HG03175 (cell line): ENCODE measurements around the gene TRIM21.
"Not testable (repeated sequence)": the region's sequence is repeated elsewhere in the genome, so short reads cannot be mapped to it uniquely, and the experiment has no call there.

Experiments
- ATAC-seq: cut with Tn5 transposase; IDR thresholded peaks from one replicate; pipeline ENCODE4 v1.9.1; 2021; ENCODE audit warnings: mild to moderate bottlenecking, moderate library complexity; ENCODE audit not compliant: unreplicated experiment

The TRIM21 gene

GRCh38 chr11:4393209-4393857 lies at the start of gene TRIM21:
Gene TRIM21, minus strand, starts transcription at chr11:4393702. Its CDS starts 3,293 bp downstream, at chr11:4390409.
- ATAC-seq, result peak; percentile 100

GRCh38 chr11:4441515-4441914 lies 48.0 kb upstream of the TRIM21 start:
- ATAC-seq, result no peak

GRCh38 chr11:4436411-4436810 lies 42.9 kb upstream of the TRIM21 start:
- no peak for ATAC-seq

GRCh38 chr11:4433856-4434255 lies 40.4 kb upstream of the TRIM21 start:
- no peak for ATAC-seq

- no peak for ATAC-seq
Observed at GRCh38 chr11:4430051-4430450, 36.5 kb upstream of the TRIM21 start.

GRCh38 chr11:4418403-4418802 lies 24.9 kb upstream of the TRIM21 start:
- ATAC-seq, result no peak

- ATAC-seq, result no peak
Observed at GRCh38 chr11:4416816-4417215, 23.3 kb upstream of the TRIM21 start.

- no peak for ATAC-seq
Observed at GRCh38 chr11:4416306-4416705, 22.8 kb upstream of the TRIM21 start.

- ATAC-seq, result not testable (repeated sequence)
Observed at GRCh38 chr11:4406206-4406605, 12.7 kb upstream of the TRIM21 start.

- ATAC-seq, result no peak
Observed at GRCh38 chr11:4393858-4394223, 339 bp upstream of the TRIM21 start.

- ATAC-seq, result no peak
Observed at GRCh38 chr11:4388221-4388620, 5.3 kb downstream of the TRIM21 start.

GRCh38 chr11:4385978-4386740 lies 7.3 kb downstream of the TRIM21 start:
- ATAC-seq, result no peak

GRCh38 chr11:4381901-4382300 lies 11.6 kb downstream of the TRIM21 start:
- ATAC-seq, result no peak

GRCh38 chr11:4375431-4376140 lies 17.9 kb downstream of the TRIM21 start:
- ATAC-seq, result no peak

GRCh38 chr11:4370166-4370565 lies 23.3 kb downstream of the TRIM21 start:
- no peak for ATAC-seq

- ATAC-seq, result no peak
Observed at GRCh38 chr11:4368286-4368685, 25.2 kb downstream of the TRIM21 start, which contains the start of gene OR52B4. Gene OR52B4, minus strand, starts transcription at chr11:4368386. Its CDS starts 91 bp downstream, at chr11:4368295.

- ATAC-seq, result not testable (repeated sequence)
Observed at GRCh38 chr11:4348142-4348541, 45.4 kb downstream of the TRIM21 start.

- not testable (repeated sequence) for ATAC-seq
Observed at GRCh38 chr11:4345366-4345765, 48.1 kb downstream of the TRIM21 start.
